Left lobe of liver (tissue), 2 donors: ENCODE results near the gene AFG3L2. TPM values are rescaled to one million over a fixed set of nuclear protein-coding genes. Genes with fewer than 3 reads are reported as not detected.
A peak's percentile ranks its signal among the peaks of the same experiment; 100 is the strongest.

Source experiments
- ATAC-seq: fragments of 200-7000 bp; cut with Tn5 transposase; one replicate; pipeline ENCODE4 v1.9.1; 2020; ENCODE audit warnings: mild to moderate bottlenecking, moderate library complexity
- DNase-seq: peaks from one replicate; pipeline ENCODE4 v3.0.0-alpha.2; 2020; ENCODE audit warnings: low spot score
- total RNA-seq: library from RNA; stranded (reverse); gene quantifications from one replicate; pipeline ENCODE4 v1.2.1, GENCODE V29; 2021
- donor health status: DM: no; HTN: no; CAD: no; lungs with moderate emphysema.
- donor health status: DM: no; HTN: yes; CAD: no.

Gene AFG3L2
- total RNA-seq, 1 donor from 2014 or later = 34.6 TPM

GRCh38 chr18:12306752-12307700 is 70.0 kb downstream of the AFG3L2 start:
- ATAC-seq = peak; percentile 27
- DNase-seq = no peak

GRCh38 chr18:12305930-12306629 is 70.9 kb downstream of the AFG3L2 start:
- no peak for ATAC-seq

DNA sequence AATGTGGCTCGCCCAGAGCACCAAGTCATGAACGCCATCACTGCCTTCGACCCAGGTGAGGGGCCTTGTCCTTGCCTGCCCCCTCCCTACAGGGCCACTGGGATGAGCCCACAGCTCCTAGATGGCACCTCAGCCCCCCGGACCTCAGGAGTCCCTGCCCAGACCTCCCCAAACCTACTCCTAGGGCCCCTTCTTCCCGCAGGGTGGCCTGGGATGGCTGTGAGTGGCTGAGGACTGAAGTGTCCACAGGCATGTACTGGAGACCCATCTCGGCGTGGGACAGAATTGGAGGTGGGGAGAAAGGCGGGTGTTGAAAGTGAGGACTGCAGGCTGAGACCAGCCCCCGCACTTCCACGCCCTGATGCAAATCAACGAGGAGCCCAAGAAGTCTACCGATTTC is 71.8 kb downstream of the AFG3L2 start:
- ATAC-seq = no peak
- DNase-seq = no peak

More at GRCh38 chr18:12305930-12306629, 70.9 kb downstream of the AFG3L2 start:
- DNase-seq = no peak

- ATAC-seq (peak; percentile 71), DNase-seq (peak; percentile 60)
Measured at GRCh38 chr18:12304351-12305210, 72.4 kb downstream of the AFG3L2 start.

DNA sequence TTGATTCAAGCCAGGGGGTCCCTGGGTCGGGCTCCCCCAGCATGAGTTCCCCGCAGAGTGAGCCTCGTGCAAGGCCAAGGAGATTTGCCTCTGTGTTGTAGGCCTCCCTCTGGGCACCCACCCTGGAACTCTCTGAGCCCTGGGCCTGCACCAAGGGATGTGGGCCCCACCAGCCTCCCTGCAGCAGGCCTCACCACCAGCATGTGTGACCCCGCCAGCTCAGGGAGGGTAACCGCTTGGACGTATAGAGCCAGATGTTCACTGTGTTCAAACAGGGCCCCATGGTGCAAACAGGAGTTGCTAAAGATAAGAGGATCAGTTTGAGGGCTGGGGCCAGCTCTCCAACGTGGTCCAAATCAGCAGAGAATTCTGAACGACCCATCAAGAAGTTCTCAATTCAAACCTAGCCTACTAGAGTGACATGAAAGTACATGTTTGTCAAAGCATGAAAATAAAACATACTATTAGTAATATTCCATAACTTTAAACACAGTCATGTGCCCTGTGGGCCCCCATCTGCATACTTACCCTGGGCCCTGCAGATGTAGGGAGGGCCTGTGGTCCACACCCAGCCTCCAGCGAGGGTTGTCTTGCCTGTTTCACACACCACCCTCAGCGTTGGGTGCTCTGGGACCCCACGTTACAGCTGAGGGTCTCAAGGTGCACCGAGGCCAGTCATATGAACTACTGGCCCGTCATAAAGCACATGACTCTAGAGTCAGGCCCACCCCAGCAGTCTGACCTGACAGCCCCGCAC is 74.5 kb downstream of the AFG3L2 start:
- no peak for ATAC-seq
- DNase-seq = no peak

DNA sequence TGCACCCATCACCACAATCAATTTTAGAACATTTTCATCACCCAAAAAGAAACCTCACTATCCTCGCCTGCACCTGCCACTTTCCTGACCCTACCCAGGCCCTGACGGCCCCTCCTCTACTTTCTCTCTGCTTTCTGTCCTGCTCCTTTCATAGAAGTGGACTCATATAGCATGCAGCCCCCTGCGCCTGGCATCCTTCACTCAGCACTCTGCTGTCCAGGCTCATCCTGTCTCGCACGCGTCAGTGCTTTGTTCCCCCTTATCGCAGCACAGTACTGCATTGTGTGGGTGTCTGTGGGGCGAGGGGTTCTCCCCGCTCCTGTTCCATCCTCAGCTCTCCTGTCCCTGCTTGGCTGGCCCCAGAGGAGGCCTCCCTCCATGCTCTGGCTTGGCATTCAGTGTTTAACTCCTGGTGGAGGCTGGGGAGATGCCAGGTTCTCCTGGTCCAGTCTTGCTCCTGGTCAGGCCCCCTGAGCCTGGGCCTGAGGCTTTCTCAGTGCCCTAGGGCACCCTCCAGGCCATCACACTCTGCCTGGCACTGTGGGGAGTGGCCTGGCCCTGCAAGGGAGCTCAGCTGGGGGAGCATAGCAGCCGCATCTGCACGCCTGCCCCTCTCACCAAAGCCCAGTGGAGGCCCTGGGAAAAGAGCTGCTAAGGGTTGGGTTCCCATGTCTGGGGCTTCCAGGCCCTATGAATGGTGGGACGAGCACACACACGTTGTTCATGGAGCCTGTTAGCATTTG is 75.6 kb downstream of the AFG3L2 start:
- no peak for DNase-seq
- ATAC-seq = no peak

- no peak for DNase-seq
- ATAC-seq = no peak
Measured at GRCh38 chr18:12299862-12300261, 77.2 kb downstream of the AFG3L2 start.

DNA sequence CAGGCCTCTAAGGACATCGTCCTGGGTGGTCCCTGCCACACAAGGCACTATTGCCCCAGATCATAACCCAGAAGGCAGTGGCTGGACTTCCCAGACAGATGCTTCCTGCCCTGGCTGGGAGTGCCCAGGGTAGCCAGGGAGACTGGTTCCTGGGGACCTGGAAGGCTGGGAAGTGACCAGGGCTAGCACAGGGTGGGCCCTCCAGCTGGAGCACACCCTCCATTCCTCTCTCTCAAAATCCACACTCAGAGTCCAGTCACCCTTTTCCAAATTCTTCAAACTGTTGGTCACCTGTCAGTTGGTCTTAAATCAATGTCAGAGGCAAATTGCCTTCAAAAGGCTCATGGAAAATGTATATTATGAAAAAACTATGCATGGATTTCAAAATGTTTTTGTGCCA is 80.6 kb downstream of the AFG3L2 start:
- ATAC-seq (no peak), DNase-seq (no peak)

DNA sequence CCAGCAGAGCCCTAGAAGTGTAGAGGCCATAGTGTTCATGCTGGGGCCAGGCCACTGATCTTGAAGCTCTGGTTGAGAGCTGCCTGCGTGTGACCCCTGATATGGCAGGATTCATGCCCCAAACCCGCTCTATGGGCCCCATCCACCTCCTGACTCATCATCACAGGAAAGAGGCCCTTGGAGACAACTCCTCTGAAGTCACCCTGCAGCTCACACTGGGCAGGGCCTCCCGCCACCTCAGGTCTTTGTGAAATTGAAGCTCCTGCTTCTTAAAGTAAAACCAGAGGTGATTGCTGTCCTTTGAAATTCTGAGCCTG is 81.0 kb downstream of the AFG3L2 start:
- no peak for ATAC-seq

GRCh38 chr18:12295389-12296086 is 81.5 kb downstream of the AFG3L2 start:
- no peak for ATAC-seq
- no peak for DNase-seq

More for the DNA sequence above, 81.0 kb downstream of the AFG3L2 start:
- DNase-seq = no peak

DNA sequence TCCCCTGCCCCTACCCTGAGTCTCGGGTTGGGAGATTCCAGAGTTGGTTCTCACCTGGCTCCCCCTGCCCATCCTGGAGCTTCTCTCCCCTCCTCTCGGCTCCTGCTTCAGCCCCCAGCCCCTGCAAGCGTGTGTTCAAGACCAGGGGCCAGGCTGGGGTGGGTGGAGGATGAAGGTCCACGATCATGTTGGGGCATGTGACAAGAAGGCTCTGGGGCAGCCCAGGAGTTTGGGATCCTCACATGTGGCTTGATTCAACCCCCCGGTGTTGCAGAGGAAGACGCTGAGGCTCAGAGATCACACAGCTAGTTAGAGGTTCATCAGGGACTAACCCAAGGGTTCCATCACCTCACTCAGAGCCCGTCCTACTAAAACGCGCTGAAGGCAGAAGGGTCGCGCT is 83.2 kb downstream of the AFG3L2 start:
- ATAC-seq (no peak), DNase-seq (no peak)

DNA sequence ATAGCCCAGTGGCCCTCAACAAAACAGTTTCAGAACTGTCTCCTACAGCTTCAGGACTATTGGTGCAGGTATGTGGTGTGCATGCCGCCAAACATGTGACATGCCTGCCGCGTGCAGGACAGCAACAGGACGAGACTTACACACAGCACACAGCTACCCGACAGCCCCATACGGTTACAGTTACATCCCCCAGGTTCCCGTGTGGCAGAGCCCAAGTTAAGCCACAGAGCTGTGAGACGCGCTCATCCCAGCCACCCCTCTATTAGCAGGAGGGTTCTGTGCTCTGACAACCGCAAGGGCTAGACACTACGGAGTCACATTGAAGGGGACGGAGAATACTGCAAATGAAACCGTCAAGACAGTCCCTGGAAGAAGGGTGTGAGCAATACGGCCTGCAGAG is 85.3 kb downstream of the AFG3L2 start:
- DNase-seq (no peak), ATAC-seq (no peak)

- DNase-seq (no peak), ATAC-seq (no peak)
Measured at GRCh38 chr18:12291161-12291560, 85.9 kb downstream of the AFG3L2 start.

- DNase-seq = no peak
Measured at GRCh38 chr18:12290086-12290485, 86.9 kb downstream of the AFG3L2 start.

GRCh38 chr18:12288403-12288755 is 88.6 kb downstream of the AFG3L2 start:
- no peak for ATAC-seq
- no peak for DNase-seq

More at GRCh38 chr18:12290086-12290485, 86.9 kb downstream of the AFG3L2 start:
- ATAC-seq = no peak

- DNase-seq = no peak
- peak; percentile 79 for ATAC-seq
Measured at GRCh38 chr18:12287684-12288402, 89.2 kb downstream of the AFG3L2 start.

DNA sequence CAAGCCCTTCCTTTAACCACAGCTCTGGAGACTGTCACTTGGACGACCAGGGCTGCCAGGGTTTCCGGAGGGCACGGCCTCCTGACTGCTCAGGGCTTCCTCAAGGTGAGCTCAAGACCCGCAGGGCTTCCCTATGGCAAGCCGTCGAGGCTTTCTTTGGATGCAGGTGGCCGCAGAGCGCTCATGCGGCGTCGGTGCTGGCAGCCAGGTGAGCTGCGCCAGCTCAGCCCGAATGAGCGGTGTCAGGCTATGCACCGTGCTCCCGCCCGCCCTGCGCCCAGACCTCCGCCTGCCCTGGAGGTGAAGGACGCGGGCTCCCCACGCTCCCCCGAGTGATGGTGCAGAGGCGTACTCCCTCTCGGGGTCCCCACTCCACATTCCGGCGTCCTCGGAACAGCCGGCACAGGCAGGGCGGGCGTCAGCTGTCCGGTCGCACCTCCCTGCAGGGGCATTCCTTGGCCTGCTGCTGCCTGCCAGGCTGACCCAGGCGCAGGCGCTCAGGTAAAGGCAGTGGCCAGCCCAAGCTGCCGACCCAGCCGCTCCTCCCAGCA is 89.8 kb downstream of the AFG3L2 start:
- ATAC-seq (peak; percentile 36), DNase-seq (no peak)

DNA sequence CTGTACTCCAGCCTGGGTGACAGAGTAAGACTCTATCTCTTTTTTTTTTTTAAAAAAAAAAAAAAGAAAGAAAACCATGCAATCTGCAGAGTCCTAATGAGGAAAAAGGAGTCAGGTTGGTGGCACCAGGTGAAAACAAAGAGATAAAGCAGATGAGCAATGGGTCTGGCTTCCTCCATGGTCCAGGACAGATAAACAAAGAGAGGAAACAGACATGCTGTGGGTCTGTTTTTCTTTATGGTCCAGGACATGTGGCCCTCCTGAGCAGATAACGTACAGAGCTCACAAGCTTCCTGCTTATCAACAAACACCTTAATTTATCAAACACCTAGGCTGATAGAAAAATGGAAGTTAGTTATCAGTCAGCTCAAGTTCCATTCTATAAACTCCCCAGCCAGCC is 93.4 kb downstream of the AFG3L2 start:
- ATAC-seq (no peak), DNase-seq (no peak)
